Rectal smooth muscle tissue (tissue), 1 donor: ENCODE measurements around the gene CCDC169.

Source experiments
- H3K27ac ChIP-seq: one replicate; pipeline ENCODE4 v1.7.0; 2013; ENCODE audit warnings: low read depth, low read length, inconsistent platforms
- H3K27me3 ChIP-seq: one replicate; pipeline ENCODE4 v1.7.0; 2013; ENCODE audit warnings: low read length; ENCODE audit not compliant: control insufficient read depth, insufficient read depth
- H3K36me3 ChIP-seq: one replicate; pipeline ENCODE4 v1.7.0; 2013; ENCODE audit warnings: low read length; ENCODE audit not compliant: control insufficient read depth, insufficient read depth
- H3K4me1 ChIP-seq: one replicate; pipeline ENCODE4 v1.7.0; 2013; ENCODE audit warnings: low read length; ENCODE audit not compliant: control insufficient read depth, insufficient read depth
- H3K4me3 ChIP-seq: one replicate; pipeline ENCODE4 v1.7.0; 2013; ENCODE audit warnings: low read length
- H3K9ac ChIP-seq: one replicate; pipeline ENCODE4 v1.7.0; 2013; ENCODE audit warnings: low read length

CCDC169 gene

DNA sequence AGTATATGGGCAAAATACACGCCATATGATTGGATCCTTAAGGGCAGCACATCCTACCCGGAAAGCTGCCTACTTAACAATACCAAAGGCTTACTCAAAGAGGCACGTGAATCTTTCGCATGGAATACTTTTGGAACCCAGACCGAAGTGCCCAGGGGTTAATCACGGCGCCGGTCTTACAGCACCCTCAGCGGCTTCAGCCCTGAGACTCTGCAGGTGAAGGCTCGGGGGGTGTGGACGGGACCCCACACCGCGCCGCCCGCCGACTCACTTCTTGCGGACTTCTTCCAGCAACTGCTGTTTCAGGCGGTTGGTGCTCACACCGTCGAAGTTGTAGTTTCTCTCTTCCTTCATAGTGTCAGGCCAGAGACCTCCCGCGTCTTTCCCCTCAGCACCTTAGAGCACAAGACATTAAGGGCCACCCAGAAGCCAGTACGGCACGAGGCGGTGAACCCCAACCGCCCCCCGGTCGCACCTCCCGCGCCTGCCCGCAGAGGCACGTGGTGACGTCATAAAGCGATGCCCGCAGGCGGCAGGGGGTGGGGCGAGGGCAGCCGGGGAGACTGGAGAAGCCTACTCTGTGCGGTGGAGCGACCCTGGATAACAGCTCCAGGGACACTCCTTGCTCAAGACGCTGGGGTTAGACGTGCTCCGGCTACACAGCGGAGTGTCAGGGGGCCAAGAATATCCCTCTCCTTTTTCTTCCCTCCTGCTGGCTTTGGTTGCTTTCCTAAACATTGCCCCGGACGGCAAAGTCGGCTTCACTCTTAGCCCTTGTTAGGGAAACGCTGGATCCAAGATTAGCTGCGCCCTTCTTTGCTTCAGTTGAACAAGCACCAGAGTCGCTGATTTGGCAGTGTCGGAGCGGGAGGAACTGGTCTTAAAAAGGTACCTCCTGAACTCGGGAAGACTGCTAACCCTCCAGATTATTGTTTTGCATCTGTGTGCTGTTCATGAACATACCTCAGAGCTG is at the start of gene CCDC169:
Gene CCDC169 (minus strand): TSS at position 449 of the 973 bp plus-strand sequence. CDS start 95 bp downstream, at position 354.
- Histone ChIP-seq H3K9ac (peak within 1 kb of the TSS; percentile 50), H3K27ac (peak within 1 kb of the TSS; percentile 90), H3K36me3 (no peaks in the 10 kb centered on the region), H3K27me3 (no peaks in the 10 kb centered on the region), H3K4me1 (peaks cover 8% of the 10 kb centered on the region), H3K4me3 (peak within 1 kb of the TSS; percentile 76)

DNA sequence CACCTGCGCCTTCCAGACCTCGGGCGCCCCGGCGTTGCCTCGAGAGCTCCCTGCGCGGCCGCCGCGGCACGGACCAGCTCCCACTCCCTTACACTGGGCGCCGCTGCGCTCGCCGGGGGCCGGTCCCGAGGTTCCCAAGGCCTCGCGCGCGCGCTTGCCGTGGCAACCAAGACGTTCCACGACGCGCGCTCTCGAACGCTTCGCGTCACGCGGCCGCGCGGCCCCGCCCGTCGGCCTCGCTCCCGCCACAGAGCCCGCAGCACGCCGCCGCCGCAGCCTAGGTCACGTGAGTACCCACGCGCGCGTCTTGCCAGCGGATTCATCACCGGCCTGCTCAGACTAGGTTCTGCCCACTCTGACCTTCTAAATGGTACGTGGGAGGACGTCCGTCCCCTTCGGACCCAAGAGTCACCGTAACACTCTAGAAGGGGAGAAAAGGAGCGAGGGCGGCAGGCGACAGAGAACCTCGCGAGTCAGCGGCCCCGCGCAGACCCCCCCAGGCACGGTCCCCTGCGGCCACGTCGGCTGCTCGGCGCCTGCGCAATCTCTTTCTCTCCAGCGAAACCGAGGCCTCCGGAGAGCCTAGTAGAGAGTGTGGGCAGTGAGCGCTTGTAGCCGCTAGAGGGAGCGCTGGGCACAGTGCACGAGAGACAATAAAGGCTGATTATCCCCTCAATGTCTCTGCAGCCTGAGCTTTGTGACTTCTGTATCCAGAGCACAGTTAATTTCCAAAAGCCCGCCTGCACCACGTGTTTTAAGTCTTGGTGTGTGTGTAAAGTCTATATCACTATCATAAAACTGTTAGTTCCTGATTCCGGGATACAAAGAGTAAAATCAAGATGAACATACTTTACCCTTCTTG is 48.8 kb upstream of the CCDC169 start, which contains the start of gene SPART:
Gene SPART (minus strand): TSS at position 173 of the 862 bp plus-strand sequence. CDS start 10,564 bp downstream, outside the sequence.
- Histone ChIP-seq H3K36me3 (no peaks in the 10 kb centered on the region), H3K4me3 (peak within 1 kb of the TSS; percentile 92), H3K27ac (peak within 1 kb of the TSS; percentile 99), H3K4me1 (peaks cover 5% of the 10 kb centered on the region), H3K9ac (peak within 1 kb of the TSS; percentile 91), H3K27me3 (no peaks in the 10 kb centered on the region)

DNA sequence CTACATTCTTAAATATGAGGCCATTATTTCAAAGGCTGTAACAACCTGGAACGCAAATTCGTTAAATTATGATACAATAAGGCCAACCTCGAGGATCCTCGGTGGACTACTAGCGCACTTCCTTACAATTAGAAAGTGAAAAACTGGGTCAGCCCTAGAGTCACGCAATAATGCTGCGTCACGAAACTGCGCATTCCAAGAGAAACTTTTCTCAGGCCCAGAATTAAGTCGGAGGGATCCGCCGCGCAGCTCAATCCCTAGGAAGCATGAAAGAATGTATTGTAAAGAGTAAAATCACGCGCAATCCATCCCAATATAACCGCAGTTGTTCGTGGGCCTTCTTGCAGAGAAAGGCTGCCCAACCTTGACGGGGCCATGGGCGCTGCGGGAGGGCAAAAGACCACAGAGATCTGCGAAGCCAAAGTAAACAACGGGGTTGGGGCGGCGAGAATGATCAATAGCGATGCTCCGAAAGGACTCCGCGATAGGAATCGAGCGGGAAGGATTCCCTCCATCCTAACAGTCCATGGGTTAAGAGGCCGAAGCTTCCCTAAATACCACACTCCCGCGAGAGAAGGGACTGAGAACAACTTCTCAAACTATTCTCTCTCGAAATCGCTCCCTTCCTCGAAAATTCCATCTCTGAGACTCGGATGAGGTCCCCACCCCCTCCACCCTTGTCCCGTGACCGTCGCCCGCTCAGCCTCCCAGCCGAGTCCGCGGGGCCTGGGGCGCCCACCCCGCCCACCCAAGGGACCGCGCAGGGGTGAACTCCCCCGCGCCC is 48.0 kb upstream of the CCDC169 start:
- Histone ChIP-seq H3K4me3 (peak overlapping the region; percentile 92), H3K36me3 (no peaks in the 10 kb centered on the region), H3K4me1 (peaks cover 5% of the 10 kb centered on the region), H3K27ac (peak overlapping the region; percentile 99), H3K9ac (peak overlapping the region; percentile 91), H3K27me3 (no peaks in the 10 kb centered on the region)

DNA sequence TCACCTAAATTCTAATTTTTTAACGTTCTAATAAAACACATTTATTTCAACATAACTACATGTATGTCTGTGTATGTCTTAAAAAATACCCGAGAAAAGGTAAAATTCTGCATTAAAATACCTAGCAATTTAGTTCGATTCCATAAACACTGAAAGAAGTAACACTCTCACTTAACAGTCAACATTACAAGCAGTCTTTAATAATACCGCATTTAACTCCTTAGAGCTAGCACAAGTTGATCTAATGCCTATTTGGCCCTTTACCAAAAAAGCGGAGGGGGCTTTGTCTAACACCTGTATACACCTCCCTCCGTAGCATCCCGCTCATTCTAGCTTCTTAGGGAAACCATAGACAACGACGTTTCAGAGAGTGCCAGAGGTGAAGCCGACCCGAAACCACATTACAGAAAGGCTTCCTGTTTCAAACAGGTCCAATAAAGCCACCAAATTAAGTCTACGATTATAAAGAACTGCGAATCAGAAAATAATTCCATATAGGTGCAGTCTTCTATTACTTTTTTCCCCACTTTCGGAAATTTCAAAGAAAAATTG is 47.3 kb upstream of the CCDC169 start:
- H3K4me1 ChIP-seq: peaks cover 5% of the 10 kb centered on the region
- H3K27ac ChIP-seq: peak overlapping the region; percentile 99
- H3K4me3 ChIP-seq: peak overlapping the region; percentile 92
- no peaks in the 10 kb centered on the region for H3K36me3 ChIP-seq
- H3K9ac ChIP-seq: peak overlapping the region; percentile 91
- no peaks in the 10 kb centered on the region for H3K27me3 ChIP-seq

- Histone ChIP-seq H3K9ac (no peak overlapping the region), H3K36me3 (no peaks in the 10 kb centered on the region), H3K4me3 (no peak overlapping the region), H3K4me1 (peaks cover 5% of the 10 kb centered on the region), H3K27ac (no peak overlapping the region), H3K27me3 (no peaks in the 10 kb centered on the region)
These were observed 46.6 kb upstream of the CCDC169 start for GRCh38 chr13:36344173-36344572.

DNA sequence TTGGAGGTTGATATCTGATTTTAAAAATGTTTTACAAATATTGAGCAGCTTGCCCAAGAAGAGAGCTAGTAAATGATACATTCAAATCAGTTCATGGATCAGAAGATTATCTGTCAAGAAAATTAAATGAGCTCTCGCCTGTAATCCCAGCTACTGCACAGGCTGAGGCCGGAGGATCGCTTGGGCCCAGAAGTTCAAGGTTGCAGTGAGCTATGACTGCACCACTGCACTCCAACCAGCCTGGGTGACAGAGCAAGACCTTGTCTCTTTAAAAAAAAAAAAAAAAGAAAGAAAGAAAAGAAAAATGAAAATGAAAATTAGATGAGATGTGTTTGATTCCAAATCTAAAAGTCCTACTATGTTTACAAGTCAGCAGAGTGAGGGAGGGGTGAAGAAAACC is 46.2 kb upstream of the CCDC169 start:
- Histone ChIP-seq H3K9ac (no peak overlapping the region), H3K27ac (no peak overlapping the region), H3K4me3 (no peak overlapping the region), H3K27me3 (no peaks in the 10 kb centered on the region), H3K4me1 (peaks cover 5% of the 10 kb centered on the region), H3K36me3 (no peaks in the 10 kb centered on the region)

GRCh38 chr13:36342715-36343114 is 45.1 kb upstream of the CCDC169 start:
- no peak overlapping the region for H3K4me3 ChIP-seq
- no peaks in the 10 kb centered on the region for H3K27me3 ChIP-seq
- H3K4me1 ChIP-seq: peaks cover 5% of the 10 kb centered on the region
- no peaks in the 10 kb centered on the region for H3K36me3 ChIP-seq
- no peak overlapping the region for H3K9ac ChIP-seq
- no peak overlapping the region for H3K27ac ChIP-seq

GRCh38 chr13:36341718-36342117 is 44.1 kb upstream of the CCDC169 start:
- Histone ChIP-seq H3K36me3 (no peaks in the 10 kb centered on the region), H3K9ac (no peak overlapping the region), H3K27me3 (no peaks in the 10 kb centered on the region), H3K4me3 (no peak overlapping the region), H3K27ac (no peak overlapping the region), H3K4me1 (peaks cover 3% of the 10 kb centered on the region)

DNA sequence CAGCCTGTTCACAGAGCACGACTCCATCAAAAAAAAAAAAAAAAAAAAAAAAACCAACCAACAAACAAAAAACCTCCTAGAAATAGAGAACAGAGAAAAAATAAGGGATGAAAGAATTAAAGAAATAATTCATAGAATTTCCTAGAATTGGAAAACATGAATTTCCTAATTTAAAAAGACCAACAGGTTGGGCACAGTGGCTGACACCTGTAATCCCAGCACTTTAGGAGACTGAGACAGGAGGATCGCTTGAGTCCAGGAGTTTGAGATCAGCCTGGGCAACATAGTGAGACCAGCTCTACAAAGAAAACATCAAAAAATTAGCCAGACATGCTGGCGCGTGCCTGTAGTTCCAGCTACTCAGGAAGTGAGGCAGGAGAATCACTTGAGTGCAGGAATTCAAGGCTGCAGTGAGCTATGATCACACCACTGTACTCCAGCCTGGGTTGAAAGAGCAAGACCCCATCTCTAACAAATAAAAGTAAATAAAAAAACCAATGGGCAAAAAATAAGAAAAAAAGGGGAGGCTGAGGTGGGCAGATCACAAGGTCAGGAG is 42.1 kb upstream of the CCDC169 start:
- no peaks in the 10 kb centered on the region for H3K27me3 ChIP-seq
- no peak overlapping the region for H3K27ac ChIP-seq
- no peak overlapping the region for H3K4me3 ChIP-seq
- no peaks in the 10 kb centered on the region for H3K36me3 ChIP-seq
- no peak overlapping the region for H3K9ac ChIP-seq
- peaks cover 2% of the 10 kb centered on the region for H3K4me1 ChIP-seq

DNA sequence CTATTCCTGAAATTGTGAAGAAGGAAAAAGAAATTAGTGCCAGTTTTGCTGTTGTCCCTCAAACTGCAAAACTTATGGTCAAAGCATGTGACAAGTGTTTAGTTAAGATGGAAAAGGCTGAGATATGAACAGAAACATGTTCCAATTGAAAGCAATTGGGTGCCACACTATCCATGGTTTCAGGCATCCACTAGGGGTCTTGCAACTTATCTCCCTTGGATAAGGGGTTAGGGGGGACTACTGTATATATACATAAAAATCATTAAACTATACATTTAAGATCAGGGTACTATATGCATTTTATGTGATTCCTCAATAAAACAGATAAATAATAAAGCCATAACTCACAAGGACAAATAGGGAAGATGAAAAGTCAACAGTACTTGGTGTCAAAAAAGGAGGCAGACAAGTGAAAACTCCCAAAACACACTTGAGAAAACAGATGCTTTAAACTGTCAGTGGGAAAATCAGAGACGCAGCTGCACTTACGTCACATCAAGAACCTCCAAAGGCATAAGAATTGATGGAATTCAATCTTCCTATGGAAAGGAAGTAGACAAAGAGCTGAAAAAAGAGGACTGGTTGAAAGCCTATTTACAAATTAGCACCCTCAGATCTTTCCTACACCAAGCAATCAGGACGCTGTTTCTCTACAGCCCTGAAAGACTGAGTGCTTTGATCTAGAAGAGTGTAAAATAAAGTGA is 40.5 kb upstream of the CCDC169 start:
- Histone ChIP-seq H3K27ac (no peak overlapping the region), H3K4me1 (no peaks in the 10 kb centered on the region), H3K9ac (no peak overlapping the region), H3K36me3 (no peaks in the 10 kb centered on the region), H3K27me3 (no peaks in the 10 kb centered on the region), H3K4me3 (no peak overlapping the region)

DNA sequence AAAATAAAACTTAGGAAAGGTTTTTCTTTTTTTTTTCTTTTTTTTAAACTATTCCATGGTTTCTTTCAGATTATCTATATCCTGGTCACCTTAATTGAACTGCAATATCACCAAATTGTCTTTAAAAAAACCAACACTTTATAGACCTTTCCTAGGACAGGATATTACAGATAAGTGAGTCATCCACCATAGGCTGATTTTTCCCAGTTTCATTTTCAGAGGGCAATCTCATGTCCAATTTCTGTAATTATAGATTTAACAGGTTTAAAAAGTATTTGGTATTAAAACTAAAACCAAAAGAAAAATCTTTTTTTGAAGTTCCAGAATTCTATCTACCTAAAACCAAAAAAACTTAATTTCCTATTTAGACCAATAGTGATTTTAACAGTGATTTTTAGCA is 35.4 kb upstream of the CCDC169 start:
- no peak overlapping the region for H3K4me3 ChIP-seq
- H3K27me3 ChIP-seq: no peaks in the 10 kb centered on the region
- H3K27ac ChIP-seq: no peak overlapping the region
- no peak overlapping the region for H3K9ac ChIP-seq
- H3K36me3 ChIP-seq: peaks cover 2% of the 10 kb centered on the region
- H3K4me1 ChIP-seq: no peaks in the 10 kb centered on the region
